Stimulated activated naive B cell treated with anti-CD40 and anti-IgM and Interleukin-4, amounts not matched to agents 10 μg/mL and 1 μg/mL and 100 μg/mL, for 72 hours (primary cell): ENCODE results near the gene TENT5C.

ENCODE experiments used
- ATAC-seq, 2 donors: fragments of 150-1000 bp; cut with Tn5 transposase; replicated peaks; 2 replicates each; pipeline ENCODE4 v1.10.0; 2021; ENCODE audit warnings: moderate library complexity in 1 of 2
- DNase-seq: peaks from one replicate; pipeline ENCODE4 v3.0.0; 2021
- H3K27ac Mint-ChIP-seq: one replicate; pipeline ENCODE4 v1.8.0; 2022; ENCODE audit warnings: mild to moderate bottlenecking, mixed read lengths
- H3K27me3 Mint-ChIP-seq, 2 donors: one replicate each; pipeline ENCODE4 v1.8.0; 2022; ENCODE audit warnings: mixed read lengths in 2 of 2
- H3K36me3 Mint-ChIP-seq, 2 donors: one replicate each; pipeline ENCODE4 v1.8.0; 2022; ENCODE audit warnings: mixed read lengths in 2 of 2, mild to moderate bottlenecking in 1 of 2
- H3K4me1 Mint-ChIP-seq, 2 donors: one replicate each; pipeline ENCODE4 v1.8.0; 2022; ENCODE audit warnings: mixed read lengths in 2 of 2, mild to moderate bottlenecking in 1 of 2
- H3K4me3 Mint-ChIP-seq, 2 donors: one replicate each; pipeline ENCODE4 v1.8.0; 2022; ENCODE audit warnings: mild to moderate bottlenecking in 2 of 2, mixed read lengths in 2 of 2, moderate library complexity in 1 of 2
- H3K9me3 Mint-ChIP-seq, 2 donors: one replicate each; pipeline ENCODE4 v1.8.0; 2022; ENCODE audit warnings: mixed read lengths in 2 of 2, mild to moderate bottlenecking in 1 of 2

Gene TENT5C

DNA sequence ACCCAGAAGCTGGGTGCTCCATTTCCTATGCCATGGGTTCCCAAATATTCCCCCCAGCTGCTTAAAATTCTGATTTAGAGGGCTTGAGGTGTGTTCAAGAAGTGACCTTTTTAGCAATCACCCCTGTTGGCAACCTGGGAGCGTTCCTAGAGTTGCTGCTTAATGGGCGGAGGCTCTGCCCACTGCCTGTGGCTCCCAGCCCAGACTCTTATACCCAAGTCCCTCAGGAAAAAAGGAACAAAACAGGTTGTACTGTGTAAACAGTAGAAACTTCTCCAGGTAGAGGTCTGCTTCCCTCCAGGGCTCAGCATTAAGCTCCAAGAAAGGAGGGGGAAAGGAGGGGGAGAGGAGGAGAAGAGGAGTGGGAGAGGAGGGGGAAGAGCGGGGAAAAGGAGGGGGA, 14.6 kb upstream of the TENT5C start:
- Mint-ChIP-seq H3K9me3 (no peaks in the 10 kb centered on the region), H3K36me3 (no peaks in the 10 kb centered on the region), H3K27me3 (peaks cover 9 to 15% of the 10 kb centered on the region in 2 donors), H3K4me3 (no peak overlapping the region), H3K27ac (no peak overlapping the region), H3K4me1 (peaks cover 9% of the 10 kb centered on the region in 2 donors)
- ATAC-seq (no peak), DNase-seq (no peak)

DNA sequence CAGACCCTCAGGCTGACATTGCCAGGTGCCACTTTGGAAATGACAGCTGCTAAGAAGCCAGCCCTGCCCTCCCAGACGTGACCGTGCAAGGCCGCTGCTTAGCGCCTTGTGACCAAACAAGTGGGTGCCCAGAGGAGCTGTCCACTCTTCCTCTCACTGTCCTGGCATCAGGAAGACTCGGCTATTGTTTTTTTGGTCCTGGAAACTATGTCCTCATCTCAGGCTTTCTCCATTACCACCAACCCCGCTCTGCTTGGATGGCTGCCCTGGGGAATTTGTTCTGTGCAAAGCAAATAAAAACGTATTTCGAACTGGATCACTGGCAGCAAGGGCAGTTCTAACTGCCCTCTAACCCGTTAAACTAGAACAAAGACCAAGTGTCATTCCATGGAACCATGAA, 13.7 kb upstream of the TENT5C start:
- ATAC-seq (no peak), DNase-seq (no peak)
- Mint-ChIP-seq H3K4me1 (peaks cover 11 to 15% of the 10 kb centered on the region in 2 donors), H3K27ac (no peak overlapping the region), H3K4me3 (no peak overlapping the region), H3K36me3 (no peaks in the 10 kb centered on the region), H3K9me3 (no peaks in the 10 kb centered on the region), H3K27me3 (peaks cover 9 to 15% of the 10 kb centered on the region in 2 donors)

DNA sequence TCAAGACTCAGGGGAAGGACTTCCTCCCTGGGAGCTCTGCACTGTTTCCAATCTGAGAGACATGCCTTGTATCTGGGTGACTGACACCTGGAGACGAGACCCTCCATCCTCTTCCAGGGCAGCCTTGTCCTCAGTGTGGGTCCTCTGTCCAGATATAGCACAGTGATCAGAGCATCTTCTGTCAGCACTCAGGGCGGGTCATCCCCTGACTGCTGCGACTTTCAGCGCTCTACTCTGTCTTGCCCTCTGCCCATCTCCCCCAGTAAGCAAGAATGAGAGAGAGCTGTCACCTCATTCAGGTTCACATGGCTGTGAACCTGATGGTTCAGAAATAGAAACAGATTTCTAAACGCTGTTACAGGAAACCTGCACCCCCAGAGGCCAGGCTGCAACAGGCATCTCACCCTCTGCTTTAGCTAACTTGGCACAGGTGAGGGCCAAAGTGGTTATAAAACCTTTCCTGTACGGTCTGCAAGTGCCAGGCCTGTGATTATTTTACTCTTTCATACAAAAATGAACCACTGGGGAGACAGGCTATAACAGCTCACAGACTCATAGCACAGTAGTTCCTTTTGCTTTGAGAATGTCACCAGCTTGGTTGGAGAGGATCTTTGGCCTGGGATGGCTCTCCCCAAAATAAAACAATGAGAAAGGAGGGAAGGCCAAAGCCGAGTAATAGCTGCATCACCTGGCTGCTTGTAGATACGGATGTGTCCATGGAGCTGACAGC, 11.4 kb upstream of the TENT5C start:
- Mint-ChIP-seq H3K36me3 (no peaks in the 10 kb centered on the region), H3K27ac (no peak overlapping the region), H3K27me3 (peaks cover 0 to 2% of the 10 kb centered on the region in 2 donors), H3K4me3 (no peak overlapping the region), H3K4me1 (peaks cover 7 to 15% of the 10 kb centered on the region in 2 donors), H3K9me3 (no peaks in the 10 kb centered on the region)
- DNase-seq = no peak
- peak in 1 of 2 donors; percentile 38 for ATAC-seq

DNA sequence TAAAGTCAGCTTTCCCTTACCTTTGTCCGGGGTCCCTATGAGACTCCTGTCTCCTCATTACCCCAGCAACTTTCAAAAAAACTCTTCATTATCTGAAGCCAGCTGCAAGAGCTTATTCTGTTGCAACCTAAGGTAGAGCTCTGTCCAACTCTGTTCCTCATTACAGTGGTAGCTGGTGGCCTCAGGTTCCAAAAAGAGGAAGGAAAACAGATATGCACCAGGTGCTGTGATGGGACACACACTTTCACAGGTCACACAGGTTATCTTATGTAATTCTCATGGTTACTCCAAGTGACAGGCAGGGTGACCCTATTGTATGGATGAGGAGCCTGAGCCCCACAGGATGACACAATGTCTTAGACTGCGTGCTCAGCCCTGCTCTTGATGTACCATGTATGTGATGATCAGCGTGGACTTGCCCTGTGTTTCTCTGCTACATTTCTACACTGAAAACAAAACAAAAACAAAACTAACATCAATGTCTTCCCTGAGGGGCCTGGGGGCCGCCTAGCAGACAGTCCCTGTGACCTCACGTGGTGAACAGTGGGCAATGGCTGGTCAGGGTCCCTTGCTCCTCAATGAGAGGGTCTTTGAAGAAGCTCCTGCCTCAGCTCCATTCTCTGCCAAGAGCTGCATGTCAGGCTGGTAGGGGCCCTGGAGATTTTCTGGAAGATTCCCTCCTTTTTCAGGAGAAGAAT, 9.7 kb upstream of the TENT5C start:
- no peak for DNase-seq
- peak; percentile 92 to 94 for ATAC-seq
- Mint-ChIP-seq H3K27ac (no peak overlapping the region), H3K27me3 (no peaks in the 10 kb centered on the region), H3K9me3 (no peaks in the 10 kb centered on the region), H3K4me3 (no peak overlapping the region), H3K36me3 (no peaks in the 10 kb centered on the region), H3K4me1 (peaks cover 7 to 15% of the 10 kb centered on the region in 2 donors)

DNA sequence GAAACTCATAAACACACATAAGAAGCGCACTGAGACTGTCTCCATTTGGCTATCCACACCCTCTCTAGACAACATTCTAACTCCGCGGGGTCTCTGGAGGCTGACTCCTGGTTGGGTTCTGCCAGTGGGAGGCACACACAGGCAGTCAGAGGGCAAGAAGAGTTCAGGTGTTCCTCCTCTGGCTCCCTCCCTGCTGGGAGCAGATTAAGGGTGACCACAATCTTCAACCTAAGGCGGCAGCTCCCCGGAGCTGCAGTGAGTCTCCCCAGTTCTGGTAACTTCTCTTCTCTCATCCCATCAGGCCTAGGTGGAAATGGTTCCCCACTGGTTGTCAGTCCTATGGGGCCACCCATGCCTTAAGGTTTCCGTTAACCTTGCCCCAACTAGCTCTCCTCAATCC, 7.4 kb upstream of the TENT5C start:
- no peaks in the 10 kb centered on the region for H3K27me3 Mint-ChIP-seq
- no peak for DNase-seq
- H3K9me3 Mint-ChIP-seq = no peaks in the 10 kb centered on the region
- H3K36me3 Mint-ChIP-seq = no peaks in the 10 kb centered on the region
- no peak overlapping the region for H3K4me3 Mint-ChIP-seq
- ATAC-seq = no peak
- H3K27ac Mint-ChIP-seq = no peak overlapping the region
- peaks cover 9 to 15% of the 10 kb centered on the region in 2 donors for H3K4me1 Mint-ChIP-seq

DNA sequence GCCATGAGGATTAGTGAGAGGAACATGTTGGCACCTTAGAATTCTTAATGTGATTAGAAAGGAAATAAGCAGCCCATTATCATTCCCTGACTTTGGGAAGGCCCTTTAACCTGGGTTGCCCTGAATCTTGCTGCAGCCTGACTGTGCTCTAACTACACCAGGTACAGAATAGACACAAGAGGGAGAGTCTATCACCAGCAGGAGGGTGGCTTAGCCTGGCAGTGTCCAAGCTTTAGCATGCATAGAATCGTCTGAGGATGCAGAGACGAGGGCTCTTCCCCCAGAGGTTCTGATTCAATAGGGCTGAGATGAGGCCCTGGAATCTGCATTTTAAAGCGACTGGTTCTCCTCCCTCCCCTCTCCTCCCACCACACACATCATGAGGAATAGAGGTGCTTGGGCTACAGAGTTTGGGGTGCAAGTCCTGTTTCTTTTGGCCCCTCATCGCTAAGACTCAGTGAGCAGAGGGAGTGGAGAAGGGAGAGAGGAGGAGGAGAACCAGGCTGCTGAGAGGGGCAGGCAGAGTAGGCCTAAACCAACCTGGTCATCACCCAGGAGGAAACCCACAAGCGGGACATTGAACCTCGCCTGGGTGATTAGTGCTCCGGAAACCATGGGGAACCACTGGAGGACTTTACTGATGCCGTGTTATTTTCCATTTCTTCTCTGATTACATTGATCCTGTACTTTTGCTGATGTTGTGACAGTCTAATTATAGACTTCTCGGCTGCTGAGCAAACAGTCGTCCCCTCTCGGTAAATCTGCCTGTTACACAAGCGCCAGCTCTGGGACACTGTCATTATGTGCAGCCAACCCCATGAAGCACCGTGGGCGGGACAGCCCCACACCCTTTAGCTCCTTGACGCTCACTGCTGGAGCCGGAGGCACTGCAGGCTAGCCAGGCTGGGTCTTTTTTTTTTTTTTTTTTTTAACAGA, 6.3 kb upstream of the TENT5C start:
- no peak for DNase-seq
- no peak overlapping the region for H3K4me3 Mint-ChIP-seq
- no peak for ATAC-seq
- peaks cover 9 to 17% of the 10 kb centered on the region in 2 donors for H3K4me1 Mint-ChIP-seq
- no peaks in the 10 kb centered on the region for H3K27me3 Mint-ChIP-seq
- H3K36me3 Mint-ChIP-seq = no peaks in the 10 kb centered on the region
- no peaks in the 10 kb centered on the region for H3K9me3 Mint-ChIP-seq
- H3K27ac Mint-ChIP-seq = no peak overlapping the region

DNA sequence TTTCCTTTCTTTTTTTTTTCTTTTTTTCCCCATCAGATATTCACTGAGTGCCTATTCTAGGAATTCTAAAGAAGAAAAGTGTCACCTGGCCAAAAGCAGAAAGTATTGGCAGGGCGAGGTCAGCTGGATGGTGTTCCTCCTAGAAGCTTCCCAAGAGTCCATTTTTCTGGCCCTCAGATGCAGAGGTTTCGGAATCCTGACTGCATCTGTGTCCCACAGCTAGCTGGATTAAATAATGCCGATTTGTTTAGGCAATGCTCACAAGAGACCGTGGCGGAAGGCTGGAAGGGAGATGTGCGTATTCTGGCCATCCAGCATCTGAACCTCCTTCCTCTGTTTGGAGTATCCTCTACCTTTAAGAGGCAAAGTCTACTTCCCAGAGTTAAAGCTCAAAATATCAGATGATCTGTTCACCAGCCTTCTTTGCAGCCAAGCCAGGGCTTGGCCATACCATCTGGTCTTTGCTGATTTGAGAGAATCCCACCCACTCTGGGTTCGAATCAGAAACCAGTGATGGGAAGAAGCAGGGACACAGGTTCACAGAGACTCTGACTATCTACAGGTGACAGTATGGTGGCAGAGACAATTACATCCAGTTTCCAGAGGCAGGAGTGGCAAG, 5.4 kb upstream of the TENT5C start:
- no peaks in the 10 kb centered on the region for H3K9me3 Mint-ChIP-seq
- ATAC-seq (no peak), DNase-seq (no peak)
- no peaks in the 10 kb centered on the region for H3K27me3 Mint-ChIP-seq
- H3K36me3 Mint-ChIP-seq = no peaks in the 10 kb centered on the region
- no peak overlapping the region for H3K27ac Mint-ChIP-seq
- H3K4me3 Mint-ChIP-seq = no peak overlapping the region
- peaks cover 11 to 25% of the 10 kb centered on the region in 2 donors for H3K4me1 Mint-ChIP-seq

DNA sequence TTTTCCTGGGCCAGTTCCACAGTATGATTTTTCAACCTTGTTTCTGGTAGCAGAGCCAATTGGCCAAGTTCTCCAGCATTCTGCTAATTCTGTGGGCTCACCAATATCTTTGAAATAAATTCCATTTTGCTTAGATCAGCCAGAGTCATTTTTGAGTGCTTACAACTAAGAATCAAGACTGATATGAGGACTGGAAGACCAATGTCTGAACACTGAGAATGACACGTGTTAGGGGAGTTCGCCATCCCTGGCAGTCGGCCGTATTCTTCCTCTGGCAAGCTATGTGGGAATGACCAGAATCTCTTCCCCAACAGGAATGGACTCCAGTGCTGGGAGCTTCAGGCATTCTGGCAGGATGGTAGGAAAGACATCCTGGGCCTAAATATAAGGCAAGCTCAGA, 4.9 kb upstream of the TENT5C start:
- Mint-ChIP-seq H3K27me3 (no peaks in the 10 kb centered on the region), H3K27ac (no peak overlapping the region), H3K4me3 (no peak overlapping the region), H3K36me3 (no peaks in the 10 kb centered on the region), H3K4me1 (peaks cover 9 to 21% of the 10 kb centered on the region in 2 donors), H3K9me3 (no peaks in the 10 kb centered on the region)
- ATAC-seq (no peak), DNase-seq (no peak)

DNA sequence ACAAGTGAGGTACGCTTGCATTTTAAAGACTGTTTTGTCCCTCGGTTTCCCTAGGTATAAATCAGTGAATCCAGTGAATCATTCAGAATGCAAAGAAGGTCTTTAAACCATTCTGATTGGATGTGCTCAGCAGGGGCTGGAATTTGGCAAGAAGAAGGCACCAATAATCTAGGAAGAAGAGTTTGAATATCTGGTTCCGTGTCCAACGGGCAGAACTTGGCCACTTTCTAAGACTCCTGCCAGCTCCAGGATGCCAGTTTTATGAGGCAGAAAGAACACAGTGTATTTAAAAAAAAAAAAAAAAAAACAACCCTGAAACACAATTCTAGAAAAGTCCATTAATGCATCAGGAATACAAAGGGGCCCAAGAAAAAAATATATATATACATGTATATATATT, 3.0 kb upstream of the TENT5C start:
- Mint-ChIP-seq H3K4me3 (no peak overlapping the region), H3K4me1 (peaks cover 11 to 20% of the 10 kb centered on the region in 2 donors), H3K36me3 (peaks cover 2 to 9% of the 10 kb centered on the region in 2 donors), H3K9me3 (no peaks in the 10 kb centered on the region), H3K27ac (no peak overlapping the region), H3K27me3 (no peaks in the 10 kb centered on the region)
- no peak for DNase-seq
- no peak for ATAC-seq

DNA sequence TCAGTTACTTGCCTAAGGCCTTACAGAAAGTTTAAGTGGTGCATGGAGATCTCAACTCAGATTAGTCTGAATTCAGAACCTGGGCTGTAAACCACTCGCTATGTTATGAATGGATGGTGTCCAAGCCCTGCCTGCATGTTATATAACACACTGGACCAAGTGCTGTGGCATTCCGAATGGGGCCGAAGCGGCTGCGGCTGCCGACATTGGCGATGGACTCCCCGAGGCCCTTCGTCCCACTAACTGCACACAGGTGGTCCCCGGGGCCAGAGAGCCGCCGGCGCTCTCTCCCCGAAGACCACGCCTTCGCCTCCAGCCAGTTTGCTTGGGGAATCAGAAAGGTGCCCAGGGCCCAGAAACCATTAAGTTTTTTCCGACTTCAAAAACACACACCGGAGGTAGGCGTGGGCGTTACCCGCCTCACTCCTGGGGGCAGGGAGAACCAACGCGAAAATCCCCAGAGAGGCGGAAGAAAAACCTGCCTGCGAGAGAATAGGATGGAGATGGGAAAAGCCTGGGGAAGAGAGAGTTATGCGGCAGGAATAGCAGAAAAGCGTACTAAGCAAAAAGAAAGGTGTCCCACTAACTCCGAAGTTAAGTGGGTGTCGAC, 579 bp upstream of the TENT5C start:
- H3K4me1 Mint-ChIP-seq = peaks cover 27 to 44% of the 10 kb centered on the region in 2 donors
- H3K9me3 Mint-ChIP-seq = no peaks in the 10 kb centered on the region
- peak overlapping the region; percentile 97 for H3K27ac Mint-ChIP-seq
- DNase-seq = no peak
- ATAC-seq = peak; percentile 15 to 24
- no peaks in the 10 kb centered on the region for H3K27me3 Mint-ChIP-seq
- peaks cover 15 to 28% of the 10 kb centered on the region in 2 donors for H3K36me3 Mint-ChIP-seq
- H3K4me3 Mint-ChIP-seq = peak overlapping the region; percentile 99

DNA sequence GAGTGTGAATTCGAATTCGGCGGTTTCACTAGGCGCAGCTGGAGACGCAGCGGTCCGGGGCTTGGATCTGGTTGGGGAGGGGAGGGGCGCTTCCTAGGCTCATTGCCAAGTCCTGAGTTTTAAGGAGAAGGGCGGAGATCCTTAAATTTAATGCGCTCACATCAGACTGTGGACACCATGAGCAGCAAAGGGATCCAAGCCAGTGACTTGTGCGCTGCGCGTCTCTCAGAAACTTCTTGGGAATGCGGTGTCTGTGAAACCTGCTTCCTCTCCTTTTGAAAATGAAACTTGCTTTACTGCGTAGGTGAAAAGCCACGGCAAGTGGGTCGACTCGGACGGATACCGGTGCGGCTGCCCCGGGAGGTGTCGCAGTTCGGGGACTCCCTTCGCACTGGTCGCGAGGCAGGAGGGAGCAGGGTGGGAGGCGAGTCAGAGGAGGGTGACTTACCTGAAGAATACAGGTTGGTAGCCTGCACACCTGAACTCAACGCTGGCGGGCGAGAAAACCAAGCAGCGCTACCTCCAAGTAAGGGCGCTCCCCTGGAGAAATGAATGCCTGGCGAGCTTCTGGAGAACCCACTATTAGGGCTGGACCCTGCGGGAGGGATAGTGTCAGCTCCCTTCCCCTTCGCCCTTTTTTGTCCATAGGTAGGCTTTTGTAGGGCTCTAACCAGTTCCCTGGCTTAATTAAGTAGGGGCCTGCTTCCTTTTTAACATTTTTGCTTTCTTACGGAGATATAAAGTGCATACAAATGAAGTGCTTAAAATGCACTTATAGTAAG, 992 bp downstream of the TENT5C start:
- ATAC-seq = peak; percentile 44 to 49
- H3K9me3 Mint-ChIP-seq = no peaks in the 10 kb centered on the region
- H3K27me3 Mint-ChIP-seq = no peaks in the 10 kb centered on the region
- H3K27ac Mint-ChIP-seq = peak overlapping the region; percentile 97
- DNase-seq = peak; percentile 72
- peak overlapping the region; percentile 99 for H3K4me3 Mint-ChIP-seq
- peaks cover 24 to 39% of the 10 kb centered on the region in 2 donors for H3K36me3 Mint-ChIP-seq
- peaks cover 36 to 59% of the 10 kb centered on the region in 2 donors for H3K4me1 Mint-ChIP-seq

DNA sequence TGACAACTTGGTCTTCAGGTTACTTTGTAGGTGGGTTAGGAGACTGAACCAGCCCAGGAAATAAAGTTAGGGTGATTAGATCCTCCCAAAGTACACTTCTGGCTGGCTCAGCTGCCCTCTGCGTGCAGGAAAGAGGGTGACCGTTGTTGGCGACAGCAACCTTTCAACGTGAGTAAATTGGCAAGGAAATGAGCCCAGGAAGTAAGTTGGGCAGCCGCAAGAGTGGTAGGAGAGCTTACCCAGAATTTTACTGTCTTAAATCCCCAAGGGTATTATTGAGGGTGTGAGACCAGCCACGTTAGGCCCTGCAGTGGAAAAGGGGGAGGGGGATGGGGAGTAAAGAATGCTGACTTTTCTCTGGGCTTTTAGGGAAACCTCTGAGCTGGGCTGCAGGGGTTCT, 1.6 kb downstream of the TENT5C start:
- ATAC-seq = peak; percentile 53 to 58
- H3K4me1 Mint-ChIP-seq = peaks cover 41 to 65% of the 10 kb centered on the region in 2 donors
- no peaks in the 10 kb centered on the region for H3K9me3 Mint-ChIP-seq
- H3K27me3 Mint-ChIP-seq = no peaks in the 10 kb centered on the region
- peaks cover 24 to 39% of the 10 kb centered on the region in 2 donors for H3K36me3 Mint-ChIP-seq
- H3K4me3 Mint-ChIP-seq = peak overlapping the region; percentile 99
- DNase-seq = peak; percentile 76
- peak overlapping the region; percentile 97 for H3K27ac Mint-ChIP-seq

DNA sequence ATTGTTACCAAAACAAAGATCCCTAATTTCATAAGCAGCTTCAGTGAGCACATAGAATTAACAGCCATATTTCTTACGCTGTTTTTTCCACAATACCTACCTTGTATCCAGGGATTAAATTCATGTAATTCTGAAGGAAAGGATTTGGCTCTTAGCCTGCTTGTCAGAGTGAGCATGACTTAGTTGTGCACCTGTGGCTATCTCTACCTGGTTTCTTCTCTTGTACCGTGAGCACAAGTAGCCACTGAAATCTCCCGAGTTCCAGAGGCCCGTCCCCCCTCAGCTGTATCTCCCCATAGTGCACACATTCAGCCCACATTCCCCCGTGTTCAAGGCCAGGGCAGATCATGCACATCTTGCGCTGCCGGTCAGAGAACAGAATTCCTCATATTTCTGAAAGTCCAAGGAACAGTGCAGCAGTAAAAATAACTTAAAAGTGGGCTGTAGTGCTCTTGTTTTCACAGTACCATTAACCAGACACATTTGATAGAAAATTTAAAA, 2.3 kb downstream of the TENT5C start:
- Mint-ChIP-seq H3K36me3 (peaks cover 24 to 39% of the 10 kb centered on the region in 2 donors), H3K27ac (peak overlapping the region; percentile 90), H3K27me3 (no peaks in the 10 kb centered on the region), H3K9me3 (no peaks in the 10 kb centered on the region), H3K4me3 (peak overlapping the region; percentile 82 to 99), H3K4me1 (peaks cover 46 to 72% of the 10 kb centered on the region in 2 donors)
- DNase-seq (no peak), ATAC-seq (no peak)
